ENCODE measurements around the gene LNPK. TPM values are rescaled to one million over a fixed set of nuclear protein-coding genes. Genes with fewer than 3 reads are reported as not detected.
"Not testable (repeated sequence)": the region's sequence is repeated elsewhere in the genome, so short reads cannot be mapped to it uniquely, and the experiment has no call there.

Gene LNPK
- total and polyA plus RNA-seq, 2 experiments from 2014 or later: 15.4 to 48.5 TPM

GRCh38 chr2:175965773-175966172 is 36.3 kb downstream of the LNPK start:
- Histone ChIP-seq H3K4me2 (no peak overlapping the region), H3K36me3 (replicated peaks; ENCODE audit: insufficient read depth, low read depth) (no peaks in the 10 kb centered on the region), H3K27ac (no peak overlapping the region), H3K79me2 (peaks cover 2% of the 10 kb centered on the region), H2AFZ (no peak overlapping the region), H3K9me2 (replicated peaks; ENCODE audit: insufficient read depth) (no peaks in the 10 kb centered on the region), H4K20me1 (ENCODE audit: insufficient read depth, poor library complexity, severe bottlenecking) (no peaks in the 10 kb centered on the region), H3K4me3 (no peak overlapping the region), H3K27me3 (no peaks in the 10 kb centered on the region), H3K9me3 (ENCODE audit: low read depth) (no peaks in the 10 kb centered on the region), H3K4me1 (ENCODE audit: insufficient read depth) (no peaks in the 10 kb centered on the region)
- no peak for TF ChIP-seq CTCF (IDR thresholded peaks at IDR 0.05; ENCODE audit: poor library complexity)
- no peak for TF ChIP-seq EZH2 (IDR thresholded peaks at IDR 0.05; ENCODE audit: borderline replicate concordance)
- TF ChIP-seq EZH2phosphoT487 (IDR thresholded peaks at IDR 0.05; ENCODE audit: low read depth, severe bottlenecking, unreplicated experiment): no peak
- DNase-seq (ENCODE audit: low spot score): no peak
- WGBS (ENCODE audit: low lambda C conversion rate, missing lambda C conversion rate): 97% methylated on average over 3 of the region's 3 CpGs

- no peak overlapping the region for H3K4me2 ChIP-seq
- H2AFZ ChIP-seq: no peak overlapping the region
- DNase-seq (ENCODE audit: low spot score): no peak
- H3K27ac ChIP-seq: no peak overlapping the region
- H3K27me3 ChIP-seq: no peaks in the 10 kb centered on the region
- peaks cover 2% of the 10 kb centered on the region for H3K79me2 ChIP-seq
- no peak overlapping the region for H3K4me3 ChIP-seq
- TF ChIP-seq EZH2 (IDR thresholded peaks at IDR 0.05; ENCODE audit: borderline replicate concordance) (no peak), CTCF (IDR thresholded peaks at IDR 0.05; ENCODE audit: poor library complexity) (peak; percentile 15)
- WGBS (ENCODE audit: low lambda C conversion rate, missing lambda C conversion rate): 93% methylated on average over 4 of the region's 4 CpGs
- no peaks in the 10 kb centered on the region for H3K9me2 ChIP-seq (replicated peaks; ENCODE audit: insufficient read depth)
- no peaks in the 10 kb centered on the region for H3K36me3 ChIP-seq (replicated peaks; ENCODE audit: insufficient read depth, low read depth)
- H4K20me1 ChIP-seq (ENCODE audit: insufficient read depth, poor library complexity, severe bottlenecking): no peaks in the 10 kb centered on the region
- no peaks in the 10 kb centered on the region for H3K9me3 ChIP-seq (ENCODE audit: low read depth)
- no peaks in the 10 kb centered on the region for H3K4me1 ChIP-seq (ENCODE audit: insufficient read depth)
Observed at GRCh38 chr2:175964195-175964594, 37.9 kb downstream of the LNPK start.

- H4K20me1 ChIP-seq (ENCODE audit: insufficient read depth, poor library complexity, severe bottlenecking); H3K27ac ChIP-seq; H3K9me2 ChIP-seq (replicated peaks; ENCODE audit: insufficient read depth); H3K4me3 ChIP-seq; H3K4me1 ChIP-seq (ENCODE audit: insufficient read depth); H3K4me2 ChIP-seq; H2AFZ ChIP-seq; H3K27me3 ChIP-seq; DNase-seq (ENCODE audit: low spot score); H3K9me3 ChIP-seq (ENCODE audit: low read depth); H3K79me2 ChIP-seq; H3K36me3 ChIP-seq (replicated peaks; ENCODE audit: insufficient read depth, low read depth): not testable (repeated sequence)
- 100% methylated on average over 2 of the region's 2 CpGs for WGBS (ENCODE audit: low lambda C conversion rate, missing lambda C conversion rate)
Observed at GRCh38 chr2:175963171-175963570, 38.9 kb downstream of the LNPK start.

- Histone ChIP-seq H3K4me3 (no peak overlapping the region), H3K79me2 (peaks cover under 1% of the 10 kb centered on the region), H4K20me1 (ENCODE audit: insufficient read depth, poor library complexity, severe bottlenecking) (no peaks in the 10 kb centered on the region), H3K9me2 (replicated peaks; ENCODE audit: insufficient read depth) (no peaks in the 10 kb centered on the region), H3K36me3 (replicated peaks; ENCODE audit: insufficient read depth, low read depth) (no peaks in the 10 kb centered on the region), H3K27me3 (no peaks in the 10 kb centered on the region), H3K4me1 (ENCODE audit: insufficient read depth) (no peaks in the 10 kb centered on the region), H3K4me2 (no peak overlapping the region), H3K9me3 (ENCODE audit: low read depth) (no peaks in the 10 kb centered on the region), H2AFZ (no peak overlapping the region), H3K27ac (no peak overlapping the region)
- TF ChIP-seq CTCF (IDR thresholded peaks at IDR 0.05; ENCODE audit: poor library complexity) (no peak), EZH2phosphoT487 (IDR thresholded peaks at IDR 0.05; ENCODE audit: low read depth, severe bottlenecking, unreplicated experiment) (no peak), EZH2 (IDR thresholded peaks at IDR 0.05; ENCODE audit: borderline replicate concordance) (no peak)
- 91% methylated on average over 6 of the region's 6 CpGs for WGBS (ENCODE audit: low lambda C conversion rate, missing lambda C conversion rate)
- no peak for DNase-seq (ENCODE audit: low spot score)
Observed at GRCh38 chr2:175957845-175958244, 44.2 kb downstream of the LNPK start.

Measured in hepatocyte (in vitro differentiated cells).